ENCODE results near the gene NR6A1. TPM values are rescaled to one million over a fixed set of nuclear protein-coding genes. Genes with fewer than 3 reads are reported as not detected.

Gene NR6A1
- total and polyA plus RNA-seq, 2 experiments from 2014 or later, result 44.2 to 139 TPM

DNA sequence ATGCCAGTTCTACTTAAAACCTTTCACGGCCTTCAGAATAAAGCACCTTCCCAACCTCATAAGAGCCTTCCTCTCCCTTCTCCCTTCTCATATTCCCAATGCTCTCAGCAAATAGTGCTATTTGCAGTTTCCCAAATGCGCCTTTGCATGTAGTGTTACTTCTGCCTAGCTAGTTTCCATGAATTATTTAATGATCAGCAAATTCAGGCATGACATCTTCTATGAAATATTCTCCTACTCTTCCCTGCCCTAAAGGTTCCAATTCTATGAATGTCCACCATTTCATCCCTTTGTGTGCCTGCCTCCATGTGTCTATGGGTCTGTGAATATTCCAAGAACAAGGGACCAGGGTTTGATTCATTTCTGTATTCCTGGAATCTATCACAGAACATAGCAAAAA, 165.1 kb downstream of the NR6A1 start:
- no peaks in the 10 kb centered on the region for H3K9me2 ChIP-seq (ENCODE audit: insufficient read depth)
- no peaks in the 10 kb centered on the region for H3K36me3 ChIP-seq (ENCODE audit: insufficient read depth)
- H3K27me3 ChIP-seq (ENCODE audit: insufficient read depth), result no peaks in the 10 kb centered on the region
- Mint-ChIP-seq H3K9me3 (no peaks in the 10 kb centered on the region), H3K27ac (peak overlapping the region; percentile 29), H3K4me3 (no peak overlapping the region), H3K4me1 (peaks cover 29% of the 10 kb centered on the region), H3K27me3 (ENCODE audit: insufficient read depth, low read depth, poor library complexity) (peaks cover 6% of the 10 kb centered on the region), H3K36me3 (ENCODE audit: low read depth) (peaks cover 4% of the 10 kb centered on the region; the same call in 1 of the 3 replicates)
- DNase-seq (ENCODE audit: low spot score), result no peak
- no peaks in the 10 kb centered on the region for H3F3A ChIP-seq (replicated peaks; ENCODE audit: low read depth)
- H4K20me1 ChIP-seq (replicated peaks; ENCODE audit: insufficient read depth), result no peaks in the 10 kb centered on the region
- TF ChIP-seq, protein P1, sequence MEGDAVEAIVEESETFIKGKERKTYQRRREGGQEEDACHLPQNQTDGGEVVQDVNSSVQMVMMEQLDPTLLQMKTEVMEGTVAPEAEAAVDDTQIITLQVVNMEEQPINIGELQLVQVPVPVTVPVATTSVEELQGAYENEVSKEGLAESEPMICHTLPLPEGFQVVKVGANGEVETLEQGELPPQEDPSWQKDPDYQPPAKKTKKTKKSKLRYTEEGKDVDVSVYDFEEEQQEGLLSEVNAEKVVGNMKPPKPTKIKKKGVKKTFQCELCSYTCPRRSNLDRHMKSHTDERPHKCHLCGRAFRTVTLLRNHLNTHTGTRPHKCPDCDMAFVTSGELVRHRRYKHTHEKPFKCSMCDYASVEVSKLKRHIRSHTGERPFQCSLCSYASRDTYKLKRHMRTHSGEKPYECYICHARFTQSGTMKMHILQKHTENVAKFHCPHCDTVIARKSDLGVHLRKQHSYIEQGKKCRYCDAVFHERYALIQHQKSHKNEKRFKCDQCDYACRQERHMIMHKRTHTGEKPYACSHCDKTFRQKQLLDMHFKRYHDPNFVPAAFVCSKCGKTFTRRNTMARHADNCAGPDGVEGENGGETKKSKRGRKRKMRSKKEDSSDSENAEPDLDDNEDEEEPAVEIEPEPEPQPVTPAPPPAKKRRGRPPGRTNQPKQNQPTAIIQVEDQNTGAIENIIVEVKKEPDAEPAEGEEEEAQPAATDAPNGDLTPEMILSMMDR (conservative IDR thresholded peaks at IDR 0.05; ENCODE audit: low read depth in 2 of 2), result no peak
- TF ChIP-seq POLR2AphosphoS5 (IDR thresholded peaks at IDR 0.05; ENCODE audit: low read depth), result no peak
- TF ChIP-seq, protein P2, sequence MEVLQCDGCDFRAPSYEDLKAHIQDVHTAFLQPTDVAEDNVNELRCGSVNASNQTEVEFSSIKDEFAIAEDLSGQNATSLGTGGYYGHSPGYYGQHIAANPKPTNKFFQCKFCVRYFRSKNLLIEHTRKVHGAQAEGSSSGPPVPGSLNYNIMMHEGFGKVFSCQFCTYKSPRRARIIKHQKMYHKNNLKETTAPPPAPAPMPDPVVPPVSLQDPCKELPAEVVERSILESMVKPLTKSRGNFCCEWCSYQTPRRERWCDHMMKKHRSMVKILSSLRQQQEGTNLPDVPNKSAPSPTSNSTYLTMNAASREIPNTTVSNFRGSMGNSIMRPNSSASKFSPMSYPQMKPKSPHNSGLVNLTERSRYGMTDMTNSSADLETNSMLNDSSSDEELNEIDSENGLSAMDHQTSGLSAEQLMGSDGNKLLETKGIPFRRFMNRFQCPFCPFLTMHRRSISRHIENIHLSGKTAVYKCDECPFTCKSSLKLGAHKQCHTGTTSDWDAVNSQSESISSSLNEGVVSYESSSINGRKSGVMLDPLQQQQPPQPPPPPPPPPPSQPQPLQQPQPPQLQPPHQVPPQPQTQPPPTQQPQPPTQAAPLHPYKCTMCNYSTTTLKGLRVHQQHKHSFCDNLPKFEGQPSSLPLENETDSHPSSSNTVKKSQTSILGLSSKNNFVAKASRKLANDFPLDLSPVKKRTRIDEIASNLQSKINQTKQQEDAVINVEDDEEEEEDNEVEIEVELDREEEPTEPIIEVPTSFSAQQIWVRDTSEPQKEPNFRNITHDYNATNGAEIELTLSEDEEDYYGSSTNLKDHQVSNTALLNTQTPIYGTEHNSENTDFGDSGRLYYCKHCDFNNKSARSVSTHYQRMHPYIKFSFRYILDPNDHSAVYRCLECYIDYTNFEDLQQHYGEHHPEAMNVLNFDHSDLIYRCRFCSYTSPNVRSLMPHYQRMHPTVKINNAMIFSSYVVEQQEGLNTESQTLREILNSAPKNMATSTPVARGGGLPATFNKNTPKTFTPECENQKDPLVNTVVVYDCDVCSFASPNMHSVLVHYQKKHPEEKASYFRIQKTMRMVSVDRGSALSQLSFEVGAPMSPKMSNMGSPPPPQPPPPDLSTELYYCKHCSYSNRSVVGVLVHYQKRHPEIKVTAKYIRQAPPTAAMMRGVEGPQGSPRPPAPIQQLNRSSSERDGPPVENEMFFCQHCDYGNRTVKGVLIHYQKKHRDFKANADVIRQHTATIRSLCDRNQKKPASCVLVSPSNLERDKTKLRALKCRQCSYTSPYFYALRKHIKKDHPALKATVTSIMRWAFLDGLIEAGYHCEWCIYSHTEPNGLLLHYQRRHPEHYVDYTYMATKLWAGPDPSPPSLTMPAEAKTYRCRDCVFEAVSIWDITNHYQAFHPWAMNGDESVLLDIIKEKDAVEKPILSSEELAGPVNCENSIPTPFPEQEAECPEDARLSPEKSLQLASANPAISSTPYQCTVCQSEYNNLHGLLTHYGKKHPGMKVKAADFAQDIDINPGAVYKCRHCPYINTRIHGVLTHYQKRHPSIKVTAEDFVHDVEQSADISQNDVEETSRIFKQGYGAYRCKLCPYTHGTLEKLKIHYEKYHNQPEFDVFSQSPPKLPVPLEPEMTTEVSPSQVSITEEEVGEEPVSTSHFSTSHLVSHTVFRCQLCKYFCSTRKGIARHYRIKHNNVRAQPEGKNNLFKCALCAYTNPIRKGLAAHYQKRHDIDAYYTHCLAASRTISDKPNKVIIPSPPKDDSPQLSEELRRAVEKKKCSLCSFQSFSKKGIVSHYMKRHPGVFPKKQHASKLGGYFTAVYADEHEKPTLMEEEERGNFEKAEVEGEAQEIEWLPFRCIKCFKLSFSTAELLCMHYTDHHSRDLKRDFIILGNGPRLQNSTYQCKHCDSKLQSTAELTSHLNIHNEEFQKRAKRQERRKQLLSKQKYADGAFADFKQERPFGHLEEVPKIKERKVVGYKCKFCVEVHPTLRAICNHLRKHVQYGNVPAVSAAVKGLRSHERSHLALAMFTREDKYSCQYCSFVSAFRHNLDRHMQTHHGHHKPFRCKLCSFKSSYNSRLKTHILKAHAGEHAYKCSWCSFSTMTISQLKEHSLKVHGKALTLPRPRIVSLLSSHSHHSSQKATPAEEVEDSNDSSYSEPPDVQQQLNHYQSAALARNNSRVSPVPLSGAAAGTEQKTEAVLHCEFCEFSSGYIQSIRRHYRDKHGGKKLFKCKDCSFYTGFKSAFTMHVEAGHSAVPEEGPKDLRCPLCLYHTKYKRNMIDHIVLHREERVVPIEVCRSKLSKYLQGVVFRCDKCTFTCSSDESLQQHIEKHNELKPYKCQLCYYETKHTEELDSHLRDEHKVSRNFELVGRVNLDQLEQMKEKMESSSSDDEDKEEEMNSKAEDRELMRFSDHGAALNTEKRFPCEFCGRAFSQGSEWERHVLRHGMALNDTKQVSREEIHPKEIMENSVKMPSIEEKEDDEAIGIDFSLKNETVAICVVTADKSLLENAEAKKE (CRISPR knock-in tag; IDR thresholded peaks at IDR 0.05), result no peak
- TF ChIP-seq, protein P3, sequence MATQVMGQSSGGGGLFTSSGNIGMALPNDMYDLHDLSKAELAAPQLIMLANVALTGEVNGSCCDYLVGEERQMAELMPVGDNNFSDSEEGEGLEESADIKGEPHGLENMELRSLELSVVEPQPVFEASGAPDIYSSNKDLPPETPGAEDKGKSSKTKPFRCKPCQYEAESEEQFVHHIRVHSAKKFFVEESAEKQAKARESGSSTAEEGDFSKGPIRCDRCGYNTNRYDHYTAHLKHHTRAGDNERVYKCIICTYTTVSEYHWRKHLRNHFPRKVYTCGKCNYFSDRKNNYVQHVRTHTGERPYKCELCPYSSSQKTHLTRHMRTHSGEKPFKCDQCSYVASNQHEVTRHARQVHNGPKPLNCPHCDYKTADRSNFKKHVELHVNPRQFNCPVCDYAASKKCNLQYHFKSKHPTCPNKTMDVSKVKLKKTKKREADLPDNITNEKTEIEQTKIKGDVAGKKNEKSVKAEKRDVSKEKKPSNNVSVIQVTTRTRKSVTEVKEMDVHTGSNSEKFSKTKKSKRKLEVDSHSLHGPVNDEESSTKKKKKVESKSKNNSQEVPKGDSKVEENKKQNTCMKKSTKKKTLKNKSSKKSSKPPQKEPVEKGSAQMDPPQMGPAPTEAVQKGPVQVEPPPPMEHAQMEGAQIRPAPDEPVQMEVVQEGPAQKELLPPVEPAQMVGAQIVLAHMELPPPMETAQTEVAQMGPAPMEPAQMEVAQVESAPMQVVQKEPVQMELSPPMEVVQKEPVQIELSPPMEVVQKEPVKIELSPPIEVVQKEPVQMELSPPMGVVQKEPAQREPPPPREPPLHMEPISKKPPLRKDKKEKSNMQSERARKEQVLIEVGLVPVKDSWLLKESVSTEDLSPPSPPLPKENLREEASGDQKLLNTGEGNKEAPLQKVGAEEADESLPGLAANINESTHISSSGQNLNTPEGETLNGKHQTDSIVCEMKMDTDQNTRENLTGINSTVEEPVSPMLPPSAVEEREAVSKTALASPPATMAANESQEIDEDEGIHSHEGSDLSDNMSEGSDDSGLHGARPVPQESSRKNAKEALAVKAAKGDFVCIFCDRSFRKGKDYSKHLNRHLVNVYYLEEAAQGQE (IDR thresholded peaks at IDR 0.05; ENCODE audit: unreplicated experiment), result no peak
- no peak overlapping the region for H3K4me3 ChIP-seq
- peaks cover 7% of the 10 kb centered on the region; the same call in 1 of the 2 replicates for H3K4me1 ChIP-seq (ENCODE audit: insufficient read depth)
- H2AFZ ChIP-seq, result no peak overlapping the region
- no peak overlapping the region for H3K4me2 ChIP-seq
- H3K79me2 ChIP-seq (replicated peaks; ENCODE audit: insufficient read depth), result no peaks in the 10 kb centered on the region; the same call in 1 of the 2 replicates
- no peak overlapping the region for H3K27ac ChIP-seq (ENCODE audit: low read depth)
- ATAC-seq, result no peak
